Measurements from ENCODE around the gene CLSTN2. TPM values are rescaled to one million over a fixed set of nuclear protein-coding genes. Genes with fewer than 3 reads are reported as not detected.

Gene CLSTN2
- total and polyA plus RNA-seq, 2 of the 13 experiments (the other 11 are each of a cell fraction or from before 2014, with no cell fraction given) = not detected

GRCh38 chr3:140355481-140355880 is 420.5 kb downstream of the CLSTN2 start (continued):
- TF ChIP-seq NFAT5 (CRISPR knock-in tag; IDR thresholded peaks at IDR 0.05) = no peak
- no peak for TF ChIP-seq STAT5B (CRISPR knock-in tag; IDR thresholded peaks at IDR 0.05)
- TF ChIP-seq JDP2 (CRISPR knock-in tag; IDR thresholded peaks at IDR 0.05; ENCODE audit: borderline replicate concordance) = no peak

- FAIRE-seq (no peak), DNase-seq (ENCODE audit: low spot score) (no peak), ATAC-seq (no peak)
- Histone ChIP-seq H3K36me3 (replicated peaks in 1 of 2; ENCODE audit: control insufficient read depth in 1 of 2, insufficient read depth in 2 of 2, low read length in 2 of 2) (no peaks in the 10 kb centered on the region), H3K9ac (ENCODE audit: insufficient read depth, low read depth, low read length) (no peak overlapping the region), H4K20me1 (ENCODE audit: insufficient read depth, low read length) (no peaks in the 10 kb centered on the region), H2AFZ (ENCODE audit: low read length) (no peak overlapping the region), H3K4me1 (ENCODE audit: insufficient read depth, low read length) (no peaks in the 10 kb centered on the region), H3K4me2 (ENCODE audit: low read depth, low read length) (no peak overlapping the region), H3K9me3 (ENCODE audit: low read length) (no peaks in the 10 kb centered on the region), H3K27me3 (ENCODE audit: control insufficient read depth in 1 of 2, insufficient read depth in 2 of 2, low read length in 2 of 2) (no peaks in the 10 kb centered on the region), H3K27ac (ENCODE audit: extremely low read length, insufficient read depth, low read length) (no peak overlapping the region), H3K79me2 (ENCODE audit: insufficient read depth, low read length) (no peaks in the 10 kb centered on the region), H3K4me3 (replicated peaks in 1 of 3; ENCODE audit: insufficient read depth in 1 of 3, low read depth in 2 of 3, low read length in 3 of 3) (no peak overlapping the region)
- in situ Hi-C loops (cut with HindIII; ENCODE audit: extremely low pct_ligation_motif_present, low pct_unique_long_range_greater_than_20kb) (no loop called here), intact Hi-C loops (cut with micrococcal nuclease; ENCODE audit: unreplicated experiment) (no loop called here)
- POLR2A ChIA-PET = no interaction called here
- no TSS peak for BruUV-seq (replicated peaks)
- 0% methylated on average over 3 of the region's 3 CpGs for WGBS (ENCODE audit: low lambda C conversion rate)
- CTCF ChIA-PET (ENCODE audit: low intra/inter-chr PET ratio, low total read pairs) = no interaction called here
- TF ChIP-seq ZNF512 (CRISPR knock-in tag; IDR thresholded peaks at IDR 0.05) (no peak), E2F2 (CRISPR knock-in tag; IDR thresholded peaks at IDR 0.05; ENCODE audit: borderline replicate concordance) (no peak), TFDP2 (CRISPR knock-in tag; IDR thresholded peaks at IDR 0.05) (no peak), ZNF549 (CRISPR knock-in tag; IDR thresholded peaks at IDR 0.05) (no peak)
These were observed 423.7 kb downstream of the CLSTN2 start for GRCh38 chr3:140358686-140359085.
